Astrocyte of the cerebellum (primary cell): Measurements from ENCODE around the gene TPSG1.

Experiments used
- DNase-seq: peaks from one replicate; pipeline ENCODE4 v3.0.0-alpha.2; 2011; ENCODE audit warnings: low read depth
- H3K4me3 ChIP-seq: 2 replicates; pipeline ENCODE4 v1.5.1; 2011; ENCODE audit warnings: mild to moderate bottlenecking, low read depth, low read length, moderate library complexity
- in situ Hi-C: cut with HindIII; loops from 2 replicates; pipeline ENCODE4 v1.10.0; 2017; ENCODE audit warnings: low sequenced_read_pairs
- TF ChIP-seq, protein P1 (sequence below): IDR thresholded peaks from 2 replicates; pipeline ENCODE4 v1.5.1; 2012; ENCODE audit warnings: low read length, low read depth, moderate library complexity, mild to moderate bottlenecking; ENCODE audit errors: missing control alignments

Gene TPSG1

DNA sequence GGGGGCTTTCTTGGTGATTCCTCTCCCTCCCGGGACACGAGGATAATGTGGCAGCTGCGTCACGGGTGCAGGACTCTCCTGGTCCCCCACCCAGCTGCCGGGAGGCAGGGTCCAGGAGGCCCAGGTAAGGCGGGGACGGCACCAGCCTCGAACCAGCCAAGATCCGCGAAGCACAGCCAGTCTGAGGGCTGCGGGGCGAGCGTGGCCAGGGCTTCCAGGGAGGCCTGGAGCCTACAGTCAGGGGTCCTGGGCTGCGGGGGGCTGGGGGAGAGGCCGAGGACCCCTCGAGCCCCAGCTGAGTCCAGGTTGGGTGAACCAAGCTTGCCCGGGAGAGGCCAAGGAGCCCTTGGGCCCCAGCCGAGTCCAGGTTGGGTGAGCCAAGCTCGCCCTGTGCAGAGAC, 40.8 kb upstream of the TPSG1 start:
- no peak for DNase-seq
- no peak overlapping the region for H3K4me3 ChIP-seq
- TF ChIP-seq, protein P1, sequence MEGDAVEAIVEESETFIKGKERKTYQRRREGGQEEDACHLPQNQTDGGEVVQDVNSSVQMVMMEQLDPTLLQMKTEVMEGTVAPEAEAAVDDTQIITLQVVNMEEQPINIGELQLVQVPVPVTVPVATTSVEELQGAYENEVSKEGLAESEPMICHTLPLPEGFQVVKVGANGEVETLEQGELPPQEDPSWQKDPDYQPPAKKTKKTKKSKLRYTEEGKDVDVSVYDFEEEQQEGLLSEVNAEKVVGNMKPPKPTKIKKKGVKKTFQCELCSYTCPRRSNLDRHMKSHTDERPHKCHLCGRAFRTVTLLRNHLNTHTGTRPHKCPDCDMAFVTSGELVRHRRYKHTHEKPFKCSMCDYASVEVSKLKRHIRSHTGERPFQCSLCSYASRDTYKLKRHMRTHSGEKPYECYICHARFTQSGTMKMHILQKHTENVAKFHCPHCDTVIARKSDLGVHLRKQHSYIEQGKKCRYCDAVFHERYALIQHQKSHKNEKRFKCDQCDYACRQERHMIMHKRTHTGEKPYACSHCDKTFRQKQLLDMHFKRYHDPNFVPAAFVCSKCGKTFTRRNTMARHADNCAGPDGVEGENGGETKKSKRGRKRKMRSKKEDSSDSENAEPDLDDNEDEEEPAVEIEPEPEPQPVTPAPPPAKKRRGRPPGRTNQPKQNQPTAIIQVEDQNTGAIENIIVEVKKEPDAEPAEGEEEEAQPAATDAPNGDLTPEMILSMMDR, result no peak
- in situ Hi-C loops, result no loop called here

DNA sequence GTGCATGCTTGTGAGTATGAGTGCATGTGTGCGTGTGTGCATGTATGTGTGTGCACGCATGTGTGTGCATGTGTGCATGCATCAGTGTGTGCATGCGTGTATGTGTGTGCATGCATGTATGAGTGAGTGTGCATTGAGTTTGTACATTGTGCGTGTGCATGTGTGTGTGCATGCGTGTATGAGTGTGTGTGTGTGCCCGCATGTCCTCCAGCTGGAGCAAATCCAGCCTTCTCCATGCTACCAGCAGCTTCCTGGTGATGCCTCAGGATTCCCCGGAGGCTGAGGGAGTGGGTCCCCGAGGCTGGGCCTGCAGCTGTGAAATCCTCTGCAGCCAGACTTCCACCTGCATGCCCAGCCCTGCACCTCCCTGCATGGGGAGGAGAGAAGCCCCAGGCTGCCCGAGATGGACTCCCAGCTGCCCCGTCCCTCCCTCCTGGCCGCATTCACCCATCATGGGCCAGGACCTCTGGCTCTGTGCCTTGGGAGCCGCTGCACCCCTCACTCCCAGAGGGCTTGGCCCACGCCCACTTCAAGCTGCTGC, 40.1 kb upstream of the TPSG1 start:
- in situ Hi-C loops, result no loop called here

DNA sequence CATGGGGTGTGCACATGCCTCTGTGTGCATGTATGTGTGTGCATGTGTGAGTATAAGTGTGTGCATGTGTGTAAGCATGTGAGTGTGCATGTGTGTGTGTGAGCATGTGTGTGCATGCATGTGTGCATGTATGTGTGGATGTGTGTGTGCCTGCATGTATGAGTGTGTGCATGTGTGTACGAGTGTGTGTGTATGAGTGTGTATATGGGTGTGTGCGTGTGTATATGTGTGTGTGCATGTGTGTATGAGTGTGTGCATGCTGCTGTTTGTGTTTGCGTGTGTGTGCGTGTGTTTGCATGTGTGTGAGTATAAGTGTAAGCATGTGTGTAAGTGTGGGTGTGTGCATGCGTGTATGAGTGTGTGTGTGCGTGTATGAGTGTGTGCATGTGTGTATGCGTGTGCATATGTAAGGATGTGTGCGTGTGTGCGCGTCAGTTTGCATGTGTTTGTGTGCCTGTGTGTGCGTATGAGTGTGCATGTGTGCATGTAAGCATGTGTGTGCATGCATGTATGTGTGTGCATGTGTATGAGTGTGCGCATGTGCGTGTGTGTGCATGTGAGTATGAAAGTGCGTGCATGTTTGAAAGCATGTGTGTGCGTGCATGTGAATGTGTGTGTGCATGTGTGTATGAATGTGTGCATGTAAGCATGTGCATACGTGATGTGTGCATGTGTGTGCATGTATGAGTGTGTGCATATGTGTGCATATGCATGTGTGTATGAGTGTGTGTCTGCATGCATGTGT, 39.4 kb upstream of the TPSG1 start:
- TF ChIP-seq, protein P1, result no peak
- H3K4me3 ChIP-seq, result no peak overlapping the region
- in situ Hi-C loops, result no loop called here
- DNase-seq, result no peak

More for the DNA sequence above, 40.1 kb upstream of the TPSG1 start:
- no peak overlapping the region for H3K4me3 ChIP-seq
- TF ChIP-seq, protein P1, result no peak
- DNase-seq, result no peak

DNA sequence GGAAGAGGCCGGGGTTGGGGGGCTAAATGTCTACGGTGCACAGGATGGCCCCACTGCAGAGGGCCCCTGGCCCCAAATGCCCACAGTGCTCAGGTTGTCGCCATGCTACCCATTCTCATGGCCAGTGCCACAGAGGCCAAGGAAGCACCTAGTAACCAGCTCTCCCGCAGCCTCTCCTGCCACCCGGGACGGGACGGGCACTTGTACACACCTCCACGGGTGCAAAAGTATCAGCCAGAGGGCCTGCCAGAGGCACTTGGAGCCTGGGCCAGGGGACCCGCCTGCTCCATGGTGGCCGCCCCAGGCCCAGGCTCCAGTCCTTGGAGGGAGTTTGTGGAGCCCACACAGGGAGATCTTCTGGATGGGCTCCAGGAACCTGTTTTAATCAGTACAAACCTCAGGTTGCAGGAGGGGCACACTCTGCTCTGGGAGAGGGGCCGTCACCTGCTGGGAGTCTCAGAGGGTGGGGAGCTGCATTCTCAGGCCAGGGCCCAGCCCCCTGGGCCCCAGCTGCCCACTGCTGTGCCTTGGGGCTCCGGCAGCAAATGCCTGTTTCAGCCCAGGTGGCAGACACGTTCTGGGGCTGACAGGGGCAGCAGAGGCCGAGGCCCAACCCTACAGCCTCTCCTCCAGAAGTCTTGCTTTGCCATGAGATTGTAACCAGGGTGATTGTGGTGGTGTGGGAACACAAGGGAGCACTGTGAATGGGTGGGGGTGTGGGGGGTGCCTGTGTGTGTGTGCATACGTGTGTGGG, 38.7 kb upstream of the TPSG1 start:
- TF ChIP-seq, protein P1, result no peak
- no peak overlapping the region for H3K4me3 ChIP-seq
- in situ Hi-C loops, result no loop called here
- DNase-seq, result no peak

DNA sequence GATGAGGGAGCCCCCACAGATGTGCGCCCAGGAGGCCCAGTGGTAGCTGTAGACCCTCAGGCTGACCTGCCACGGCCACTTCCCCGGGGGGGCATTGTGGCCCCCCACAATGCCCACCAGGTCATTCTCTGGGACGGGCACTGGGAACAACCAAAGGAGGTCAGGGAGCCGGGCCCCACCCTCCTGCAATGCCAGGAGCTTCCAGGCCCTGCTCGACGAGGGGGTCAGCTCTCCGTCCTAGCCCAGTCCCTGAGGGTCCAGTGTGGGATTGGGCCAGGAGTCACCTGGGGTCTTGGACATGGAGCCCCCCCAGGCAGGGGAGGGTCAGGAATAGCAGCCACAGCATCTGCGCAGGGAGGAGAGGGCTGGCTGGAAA, 37.8 kb upstream of the TPSG1 start:
- DNase-seq, result no peak
- H3K4me3 ChIP-seq, result no peak overlapping the region
- in situ Hi-C loops, result no loop called here
- TF ChIP-seq, protein P1, result no peak

DNA sequence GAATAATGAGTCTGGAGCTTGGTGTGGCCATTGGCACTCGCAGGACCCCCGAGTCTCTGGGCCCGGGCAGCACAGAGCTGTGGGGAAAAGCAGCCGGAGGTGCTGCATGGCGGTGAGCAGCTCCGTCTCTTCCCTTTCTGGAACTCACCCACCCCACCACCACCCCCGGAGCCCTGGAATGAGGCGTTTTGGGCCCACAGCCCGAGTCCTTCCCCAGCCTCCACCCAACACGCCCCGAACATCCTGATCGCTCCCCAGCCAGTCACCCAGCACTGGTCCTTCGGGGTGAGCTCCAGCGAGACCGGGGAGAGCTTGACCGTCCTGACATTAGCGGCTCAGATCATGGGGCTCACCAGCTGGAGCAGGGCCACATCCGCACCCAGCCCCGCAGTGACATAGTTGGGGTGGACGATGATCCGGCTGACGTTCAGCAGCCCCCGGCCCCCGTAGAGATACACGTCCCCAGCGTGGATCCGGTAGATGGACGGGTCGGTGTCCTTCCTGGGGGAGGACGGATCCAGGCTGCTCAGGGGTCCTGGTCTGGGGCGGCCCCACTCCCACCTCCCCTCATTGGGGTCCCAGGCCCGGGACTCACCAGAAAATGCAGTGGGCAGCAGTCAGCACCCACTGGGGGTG, 37.3 kb upstream of the TPSG1 start:
- no peak overlapping the region for H3K4me3 ChIP-seq
- DNase-seq, result no peak
- TF ChIP-seq, protein P1, result no peak
- in situ Hi-C loops, result no loop called here
